ENCODE results near the gene STK38L. TPM values are rescaled to one million over a fixed set of nuclear protein-coding genes. Genes with fewer than 3 reads are reported as not detected.

Gene STK38L
- total and polyA plus RNA-seq, 9 of the 15 experiments (the other 6 are each of a cell fraction or from before 2014, with no cell fraction given): 2.6 to 10.7 (median 6.9) TPM

DNA sequence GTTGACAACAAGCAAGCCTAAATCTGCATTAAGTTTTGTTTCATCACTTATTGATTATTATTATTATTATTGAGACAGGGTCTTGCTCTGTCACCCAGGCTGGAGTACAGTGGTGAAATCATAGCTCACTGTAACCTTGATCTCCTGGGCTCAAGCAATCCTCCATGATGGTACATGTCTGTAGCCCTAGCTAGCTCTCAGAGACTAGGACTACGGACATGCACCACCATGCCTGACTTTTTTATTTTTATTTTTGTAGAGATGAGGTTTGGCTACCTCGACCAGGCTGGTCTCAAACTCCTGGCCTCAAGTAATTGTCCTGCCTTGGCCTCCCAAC lies 35.7 kb upstream of the STK38L start:
- in situ Hi-C loops (cut with MboI) (no loop called here), intact Hi-C loops (cut with micrococcal nuclease) (no loop called here)
- Histone ChIP-seq H4K20me1 (replicated peaks; ENCODE audit: control insufficient read depth, insufficient read depth, low read length) (no peaks in the 10 kb centered on the region), H3K4me2 (ENCODE audit: insufficient read depth, low read length) (no peak overlapping the region), H3K27me3 (ENCODE audit: control insufficient read depth in 2 of 2, insufficient read depth in 2 of 2, low read length in 2 of 2) (peaks cover 0 to 4% of the 10 kb centered on the region in 2 experiments; a peak in 1 of 5 replicates), H3K36me3 (ENCODE audit: control insufficient read depth, insufficient read depth, low read length) (no peaks in the 10 kb centered on the region), H3K4me1 (replicated peaks in 1 of 2; ENCODE audit: control insufficient read depth in 2 of 2, insufficient read depth in 2 of 2, low read length in 2 of 2) (no peaks in the 10 kb centered on the region), H3K9ac (ENCODE audit: insufficient read depth in 1 of 2, low read depth in 2 of 2, low read length in 2 of 2) (no peak overlapping the region), H3K9me1 (ENCODE audit: control insufficient read depth, insufficient read depth, low read length) (no peaks in the 10 kb centered on the region), H3K4me3 (no peak overlapping the region), H3K79me2 (ENCODE audit: control insufficient read depth, insufficient read depth, low read length) (no peaks in the 10 kb centered on the region), H3K9me3 (replicated peaks; ENCODE audit: control insufficient read depth, insufficient read depth, low read depth, low read length) (no peaks in the 10 kb centered on the region), H3K27ac (ENCODE audit: extremely low read depth, low read depth, low read length) (no peak overlapping the region), H2AFZ (ENCODE audit: low read depth, low read length) (no peak overlapping the region)
- DNase-seq (ENCODE audit: extremely low read depth in 1 of 4, low spot score in 3 of 4) (no peak), FAIRE-seq (no peak), ATAC-seq (no peak)
- WGBS (ENCODE audit: insufficient coverage, low coverage, missing lambda C conversion rate): 3% methylated on average over 2 of the region's 2 CpGs
- no TSS peak for BruUV-seq (replicated peaks)
- no peak for TF ChIP-seq THRA (IDR thresholded peaks at IDR 0.05)
- TF ChIP-seq PRMT5 (CRISPR knock-in tag; IDR thresholded peaks at IDR 0.05): no peak
- no peak for TF ChIP-seq GABPA (tag; conservative IDR thresholded peaks at IDR 0.05; ENCODE audit: low read depth)
- ChIA-PET POLR2A (interaction anchor here (1.0 kb wide), 1 partner anchor 9 kb away, joined by 4 read pairs; no protein-coding TSS in a partner anchor), CTCF (ENCODE audit: low intra/inter-chr PET ratio) (no interaction called here)

- ATAC-seq: no peak
- Histone ChIP-seq H3K27me3 (ENCODE audit: control insufficient read depth in 2 of 2, insufficient read depth in 2 of 2, low read length in 2 of 2) (peaks cover 0 to 9% of the 10 kb centered on the region in 2 experiments; a peak in 1 of 5 replicates), H3K36me3 (ENCODE audit: control insufficient read depth, insufficient read depth, low read length) (no peaks in the 10 kb centered on the region), H4K20me1 (replicated peaks; ENCODE audit: control insufficient read depth, insufficient read depth, low read length) (no peaks in the 10 kb centered on the region), H3K4me2 (ENCODE audit: insufficient read depth, low read length) (no peak overlapping the region), H2AFZ (ENCODE audit: low read depth, low read length) (no peak overlapping the region), H3K4me3 (no peak overlapping the region), H3K27ac (ENCODE audit: extremely low read depth, low read depth, low read length) (no peak overlapping the region), H3K9me1 (ENCODE audit: control insufficient read depth, insufficient read depth, low read length) (no peaks in the 10 kb centered on the region), H3K4me1 (replicated peaks in 1 of 2; ENCODE audit: control insufficient read depth in 2 of 2, insufficient read depth in 2 of 2, low read length in 2 of 2) (no peaks in the 10 kb centered on the region), H3K9ac (ENCODE audit: insufficient read depth in 1 of 2, low read depth in 2 of 2, low read length in 2 of 2) (no peak overlapping the region), H3K79me2 (ENCODE audit: control insufficient read depth, insufficient read depth, low read length) (no peaks in the 10 kb centered on the region), H3K9me3 (replicated peaks; ENCODE audit: control insufficient read depth, insufficient read depth, low read depth, low read length) (no peaks in the 10 kb centered on the region)
- in situ Hi-C loops (cut with MboI) (no loop called here), intact Hi-C loops (cut with micrococcal nuclease) (no loop called here)
- no peak for FAIRE-seq
- CTCF ChIA-PET (ENCODE audit: low intra/inter-chr PET ratio): no interaction called here
- POLR2A ChIA-PET: interaction anchor here (0.8 kb wide), 1 partner anchor 35 kb away, joined by 4 read pairs; the partner anchor contains the start of gene STK38L
- DNase-seq (ENCODE audit: extremely low read depth in 1 of 4, low spot score in 3 of 4): no peak
- no TSS peak for BruUV-seq (replicated peaks)
- no peak for TF ChIP-seq ZNF766 (CRISPR knock-in tag; conservative IDR thresholded peaks at IDR 0.05)
These were observed 34.7 kb upstream of the STK38L start for GRCh38 chr12:27209257-27209910.

Measured in K562 (cell line).